GM23338 (cell line): Measurements from ENCODE around the gene SLC15A1.

Experiments
- CREB1 ChIP-seq: fragments of 250-450 bp; sonication (Bioruptor Pico); IDR thresholded peaks from 2 replicates; pipeline ENCODE4 v1.5.0; 2020; ENCODE audit warnings: low read depth, mild to moderate bottlenecking, moderate library complexity
- EZH2phosphoT487 ChIP-seq: fragments of 200-600 bp; sonication (generic); IDR thresholded peaks from one replicate; pipeline ENCODE4 v1.8.1; 2018; ENCODE audit warnings: antibody characterized with exemption; ENCODE audit not compliant: unreplicated experiment
- POLR2AphosphoS5 ChIP-seq: IDR thresholded peaks from 2 replicates; pipeline ENCODE4 v1.6.1; 2016; ENCODE audit warnings: antibody characterized with exemption, low read depth
- TF ChIP-seq, protein P1 (sequence below), 2 experiments: fragments of 200-600 bp in 1 of 2; sonication (generic) in 1 of 2; conservative IDR thresholded peaks; 2 replicates each; pipeline versions ENCODE4 v1.5.1 to v1.6.1; 2016 to 2017; ENCODE audit warnings: antibody characterized with exemption in 2 of 2, low read depth in 2 of 2, mild to moderate bottlenecking in 2 of 2, moderate library complexity in 1 of 2

DNA sequence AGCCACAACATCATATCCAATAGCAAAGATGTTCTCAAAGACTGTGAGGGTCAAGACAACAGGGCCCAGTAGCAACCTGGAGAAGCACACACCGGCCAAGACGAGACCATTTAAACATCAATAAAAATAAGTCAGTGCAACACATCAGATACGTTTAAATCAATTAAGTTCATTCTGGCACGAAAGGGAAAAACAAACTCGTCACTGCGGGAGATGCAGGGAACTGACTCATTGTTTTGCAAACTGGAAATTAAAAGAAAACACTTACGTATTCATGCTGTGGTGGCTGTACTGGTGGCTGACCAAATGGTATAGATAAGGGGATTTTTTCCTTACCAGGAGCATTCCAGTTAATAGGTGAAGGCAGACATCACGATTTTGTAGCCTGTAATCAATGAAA is 26.3 kb upstream of the SLC15A1 start:
- TF ChIP-seq, protein P1, sequence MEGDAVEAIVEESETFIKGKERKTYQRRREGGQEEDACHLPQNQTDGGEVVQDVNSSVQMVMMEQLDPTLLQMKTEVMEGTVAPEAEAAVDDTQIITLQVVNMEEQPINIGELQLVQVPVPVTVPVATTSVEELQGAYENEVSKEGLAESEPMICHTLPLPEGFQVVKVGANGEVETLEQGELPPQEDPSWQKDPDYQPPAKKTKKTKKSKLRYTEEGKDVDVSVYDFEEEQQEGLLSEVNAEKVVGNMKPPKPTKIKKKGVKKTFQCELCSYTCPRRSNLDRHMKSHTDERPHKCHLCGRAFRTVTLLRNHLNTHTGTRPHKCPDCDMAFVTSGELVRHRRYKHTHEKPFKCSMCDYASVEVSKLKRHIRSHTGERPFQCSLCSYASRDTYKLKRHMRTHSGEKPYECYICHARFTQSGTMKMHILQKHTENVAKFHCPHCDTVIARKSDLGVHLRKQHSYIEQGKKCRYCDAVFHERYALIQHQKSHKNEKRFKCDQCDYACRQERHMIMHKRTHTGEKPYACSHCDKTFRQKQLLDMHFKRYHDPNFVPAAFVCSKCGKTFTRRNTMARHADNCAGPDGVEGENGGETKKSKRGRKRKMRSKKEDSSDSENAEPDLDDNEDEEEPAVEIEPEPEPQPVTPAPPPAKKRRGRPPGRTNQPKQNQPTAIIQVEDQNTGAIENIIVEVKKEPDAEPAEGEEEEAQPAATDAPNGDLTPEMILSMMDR (conservative IDR thresholded peaks at IDR 0.05; ENCODE audit: low read depth in 2 of 2) = no peak
- TF ChIP-seq CREB1 (CRISPR knock-in tag) (no peak), POLR2AphosphoS5 (no peak), EZH2phosphoT487 (no peak)
